AG20443 (cell line): Measurements from ENCODE around the gene TMEM255A.
"Not testable (repeated sequence)": the region's sequence is repeated elsewhere in the genome, so short reads cannot be mapped to it uniquely, and the experiment has no call there.

Experiments used
- DNase-seq: peaks from one replicate; pipeline ENCODE4 v3.0.0; 2012; ENCODE audit warnings: low spot score, mixed read lengths

Gene TMEM255A

GRCh38 chrX:120310861-120311726 lies at the start of gene TMEM255A:
Gene TMEM255A, minus strand, starts transcription at chrX:120311461. Its CDS starts 152 bp downstream, at chrX:120311309.
- peak; percentile 9 for DNase-seq

- peak; percentile 16 for DNase-seq
Measured at GRCh38 chrX:120358737-120359456, 47.6 kb upstream of the TMEM255A start.

- no peak for DNase-seq
Measured at GRCh38 chrX:120357186-120357585, 45.9 kb upstream of the TMEM255A start.

GRCh38 chrX:120356084-120356483 lies 44.8 kb upstream of the TMEM255A start:
- no peak for DNase-seq

- no peak for DNase-seq
Measured at GRCh38 chrX:120350450-120351138, 39.3 kb upstream of the TMEM255A start.

GRCh38 chrX:120344566-120344965 lies 33.3 kb upstream of the TMEM255A start:
- not testable (repeated sequence) for DNase-seq

- no peak for DNase-seq
Measured at GRCh38 chrX:120336899-120337298, 25.6 kb upstream of the TMEM255A start.

- DNase-seq = no peak
Measured at GRCh38 chrX:120335289-120335688, 24.0 kb upstream of the TMEM255A start.

- no peak for DNase-seq
Measured at GRCh38 chrX:120334603-120335002, 23.3 kb upstream of the TMEM255A start.

- DNase-seq = no peak
Measured at GRCh38 chrX:120334151-120334550, 22.9 kb upstream of the TMEM255A start.

- DNase-seq = no peak
Measured at GRCh38 chrX:120332394-120332793, 21.1 kb upstream of the TMEM255A start.

GRCh38 chrX:120331116-120331515 lies 19.9 kb upstream of the TMEM255A start:
- DNase-seq = no peak

- DNase-seq = no peak
Measured at GRCh38 chrX:120321520-120322281, 10.4 kb upstream of the TMEM255A start.

GRCh38 chrX:120318411-120318810 lies 7.2 kb upstream of the TMEM255A start:
- no peak for DNase-seq

GRCh38 chrX:120316587-120317283 lies 5.5 kb upstream of the TMEM255A start:
- no peak for DNase-seq

- DNase-seq = no peak
Measured at GRCh38 chrX:120315776-120316175, 4.5 kb upstream of the TMEM255A start.

- no peak for DNase-seq
Measured at GRCh38 chrX:120311727-120312063, 434 bp upstream of the TMEM255A start.

GRCh38 chrX:120309873-120310705 lies 1.2 kb downstream of the TMEM255A start:
- DNase-seq = peak; percentile 21

GRCh38 chrX:120308959-120309872 lies 2.0 kb downstream of the TMEM255A start:
- peak; percentile 15 for DNase-seq
